Skeletal muscle tissue (tissue), 4 donors: Measurements from ENCODE around the gene CD200R1L. TPM values are rescaled to one million over a fixed set of nuclear protein-coding genes. Genes with fewer than 3 reads are reported as not detected.
A peak's percentile ranks its signal among the peaks of the same experiment; 100 is the strongest.

Source experiments
- H3K27ac ChIP-seq: one replicate; pipeline ENCODE4 v1.7.0; 2013; ENCODE audit warnings: mild to moderate bottlenecking, low read depth, low read length, inconsistent platforms
- H3K27me3 ChIP-seq, 3 donors: one replicate each; pipeline ENCODE4 v1.7.0; 2013; ENCODE audit warnings: low read length in 3 of 3; ENCODE audit not compliant: control insufficient read depth in 3 of 3, insufficient read depth in 3 of 3
- H3K36me3 ChIP-seq, 3 donors: one replicate each; pipeline ENCODE4 v1.7.0; 2013; ENCODE audit warnings: low read length in 3 of 3; ENCODE audit not compliant: control insufficient read depth in 3 of 3, insufficient read depth in 3 of 3
- H3K4me1 ChIP-seq, 3 donors: one replicate each; pipeline ENCODE4 v1.7.0; 2013; ENCODE audit warnings: low read length in 3 of 3, mild to moderate bottlenecking in 3 of 3; ENCODE audit not compliant: control insufficient read depth in 3 of 3, insufficient read depth in 3 of 3
- H3K4me3 ChIP-seq, 3 donors: one replicate each; pipeline ENCODE4 v1.7.0; 2013; ENCODE audit warnings: low read length in 3 of 3
- H3K9ac ChIP-seq, 3 donors: one replicate each; pipeline ENCODE4 v1.7.0; 2013; ENCODE audit warnings: low read length in 3 of 3, mild to moderate bottlenecking in 3 of 3, moderate library complexity in 2 of 3, low read depth in 1 of 3
- H3K9me3 ChIP-seq, 3 donors: one replicate each; pipeline ENCODE4 v1.7.0; 2013; ENCODE audit warnings: low read length in 3 of 3; ENCODE audit not compliant: control insufficient read depth in 3 of 3
- total RNA-seq: library from RNA; depleted of rRNA; stranded (reverse); fragments of >200 nt; gene quantifications from one replicate; pipeline ENCODE4 v1.2.3, GENCODE V29; 2014
- donor health status: Osteomylitis.

The CD200R1L gene
- total RNA-seq, 1 donor from 2014 or later, result not detected

GRCh38 chr3:112829046-112829445 lies 17.6 kb downstream of the CD200R1L start:
- H3K9me3 ChIP-seq, result no peaks in the 10 kb centered on the region
- no peak overlapping the region for H3K9ac ChIP-seq
- H3K27me3 ChIP-seq, result no peaks in the 10 kb centered on the region
- H3K27ac ChIP-seq, result no peak overlapping the region
- H3K4me1 ChIP-seq, result no peaks in the 10 kb centered on the region
- H3K36me3 ChIP-seq, result no peaks in the 10 kb centered on the region
- H3K4me3 ChIP-seq, result no peak overlapping the region

GRCh38 chr3:112822064-112823055 lies 24.3 kb downstream of the CD200R1L start:
- Histone ChIP-seq H3K36me3 (no peaks in the 10 kb centered on the region), H3K27ac (no peak overlapping the region), H3K9ac (no peak overlapping the region), H3K9me3 (no peaks in the 10 kb centered on the region), H3K27me3 (no peaks in the 10 kb centered on the region), H3K4me1 (no peaks in the 10 kb centered on the region), H3K4me3 (no peak overlapping the region)

DNA sequence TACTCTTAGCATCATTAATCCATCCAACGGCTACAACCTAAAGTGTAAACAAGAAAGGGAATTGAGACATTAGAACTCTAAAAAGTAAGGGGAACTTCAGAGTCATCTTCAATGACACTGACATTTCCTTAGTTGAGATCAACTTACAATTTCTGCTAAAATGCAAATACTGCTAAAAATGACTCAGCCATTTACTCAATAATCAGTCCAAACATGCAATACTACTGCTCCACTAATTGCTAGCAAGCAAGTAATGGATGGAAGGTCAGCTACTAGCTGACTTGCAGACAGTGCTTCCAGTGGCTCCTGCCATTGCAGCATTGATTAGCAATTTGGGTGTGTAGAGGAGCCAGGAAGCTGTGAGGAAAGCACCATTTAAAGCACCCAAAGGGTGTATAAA lies 28.4 kb downstream of the CD200R1L start:
- no peak overlapping the region for H3K9ac ChIP-seq
- H3K27ac ChIP-seq, result no peak overlapping the region
- no peak overlapping the region for H3K4me3 ChIP-seq
- H3K27me3 ChIP-seq, result no peaks in the 10 kb centered on the region
- no peaks in the 10 kb centered on the region for H3K9me3 ChIP-seq
- peaks cover 0 to 3% (median 0%) of the 10 kb centered on the region in 3 donors for H3K4me1 ChIP-seq
- H3K36me3 ChIP-seq, result no peaks in the 10 kb centered on the region

DNA sequence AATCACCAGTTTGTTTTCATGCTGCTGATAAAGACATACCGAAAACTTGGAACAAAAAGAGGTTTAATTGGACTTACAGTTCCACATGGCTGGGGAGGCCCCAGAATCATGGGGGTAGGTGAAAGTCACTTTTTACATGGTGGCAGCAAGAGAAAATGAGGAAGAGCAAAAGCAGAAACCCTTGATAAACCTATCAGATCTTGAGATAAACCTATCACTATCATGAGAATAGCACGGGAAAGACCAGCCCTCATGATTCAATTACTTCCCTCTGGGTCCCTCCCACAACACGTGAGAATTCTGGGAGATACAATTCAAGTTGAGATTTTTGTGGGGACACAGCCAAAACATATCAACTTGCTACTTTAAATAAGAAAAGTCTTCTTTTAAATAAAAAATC lies 28.9 kb downstream of the CD200R1L start:
- Histone ChIP-seq H3K36me3 (no peaks in the 10 kb centered on the region), H3K4me1 (peaks cover 0 to 6% (median 1%) of the 10 kb centered on the region in 3 donors), H3K27ac (no peak overlapping the region)

GRCh38 chr3:112817271-112817670 lies 29.4 kb downstream of the CD200R1L start:
- Histone ChIP-seq H3K27ac (no peak overlapping the region), H3K36me3 (no peaks in the 10 kb centered on the region), H3K9ac (no peak overlapping the region), H3K9me3 (no peaks in the 10 kb centered on the region), H3K27me3 (no peaks in the 10 kb centered on the region), H3K4me3 (no peak overlapping the region), H3K4me1 (peaks cover 0 to 6% (median 6%) of the 10 kb centered on the region in 3 donors)

More for the DNA sequence above, 28.9 kb downstream of the CD200R1L start:
- H3K9me3 ChIP-seq, result no peaks in the 10 kb centered on the region
- no peaks in the 10 kb centered on the region for H3K27me3 ChIP-seq
- H3K4me3 ChIP-seq, result no peak overlapping the region
- no peak overlapping the region for H3K9ac ChIP-seq

DNA sequence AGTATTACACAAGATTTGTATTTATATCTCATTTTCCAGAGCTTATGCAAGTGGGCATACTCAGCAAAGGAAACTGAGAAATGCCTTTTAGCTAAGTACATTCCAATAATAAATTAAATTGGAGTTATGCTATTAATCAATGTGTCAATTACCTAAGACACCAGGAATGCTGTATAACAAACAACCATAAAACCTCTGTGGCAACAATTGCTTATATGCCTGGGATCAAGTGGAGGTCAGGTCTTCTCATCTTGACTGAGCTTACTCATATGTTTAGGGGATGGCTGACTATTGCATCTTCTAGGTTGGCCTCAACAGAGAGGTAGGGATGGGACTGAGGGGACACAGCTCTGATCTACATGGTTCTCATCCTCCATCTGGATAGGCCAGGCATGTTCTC lies 30.7 kb downstream of the CD200R1L start:
- H3K9ac ChIP-seq, result no peak overlapping the region
- no peaks in the 10 kb centered on the region for H3K9me3 ChIP-seq
- no peaks in the 10 kb centered on the region for H3K27me3 ChIP-seq
- H3K4me3 ChIP-seq, result no peak overlapping the region
- no peaks in the 10 kb centered on the region for H3K36me3 ChIP-seq
- H3K4me1 ChIP-seq, result peaks cover 2 to 8% (median 6%) of the 10 kb centered on the region in 3 donors
- no peak overlapping the region for H3K27ac ChIP-seq

GRCh38 chr3:112814266-112814665 lies 32.4 kb downstream of the CD200R1L start:
- Histone ChIP-seq H3K9me3 (no peaks in the 10 kb centered on the region), H3K27me3 (no peaks in the 10 kb centered on the region), H3K36me3 (no peaks in the 10 kb centered on the region), H3K4me3 (no peak overlapping the region), H3K4me1 (peaks cover 2 to 8% (median 6%) of the 10 kb centered on the region in 3 donors), H3K9ac (no peak overlapping the region), H3K27ac (peak overlapping the region; percentile 76)

GRCh38 chr3:112813723-112814171 lies 32.9 kb downstream of the CD200R1L start:
- Histone ChIP-seq H3K4me1 (peaks cover 2 to 8% (median 6%) of the 10 kb centered on the region in 3 donors), H3K27ac (peak overlapping the region; percentile 76), H3K9ac (no peak overlapping the region)

GRCh38 chr3:112813016-112813415 lies 33.6 kb downstream of the CD200R1L start:
- no peaks in the 10 kb centered on the region for H3K9me3 ChIP-seq
- H3K27ac ChIP-seq, result peak overlapping the region; percentile 76
- H3K4me1 ChIP-seq, result peaks cover 2 to 8% (median 6%) of the 10 kb centered on the region in 3 donors
- H3K36me3 ChIP-seq, result no peaks in the 10 kb centered on the region
- H3K27me3 ChIP-seq, result no peaks in the 10 kb centered on the region
- H3K4me3 ChIP-seq, result no peak overlapping the region
- H3K9ac ChIP-seq, result no peak overlapping the region

More at GRCh38 chr3:112813723-112814171, 32.9 kb downstream of the CD200R1L start:
- no peaks in the 10 kb centered on the region for H3K9me3 ChIP-seq
- no peaks in the 10 kb centered on the region for H3K27me3 ChIP-seq
- H3K4me3 ChIP-seq, result no peak overlapping the region
- no peaks in the 10 kb centered on the region for H3K36me3 ChIP-seq
